T-helper 2 cell (primary cell): Measurements from ENCODE around the gene ITGB6.

Experiments used
- DNase-seq, 5 experiments: peaks; one replicate each; pipeline versions ENCODE4 v3.0.0 to v3.0.0-alpha.2; 2012 to 2022
- total RNA-seq, 2 donors: gene quantifications; one replicate each; lab custom pipeline; 2026; lab: John Stamatoyannopoulos, UW

Gene ITGB6, protein sequence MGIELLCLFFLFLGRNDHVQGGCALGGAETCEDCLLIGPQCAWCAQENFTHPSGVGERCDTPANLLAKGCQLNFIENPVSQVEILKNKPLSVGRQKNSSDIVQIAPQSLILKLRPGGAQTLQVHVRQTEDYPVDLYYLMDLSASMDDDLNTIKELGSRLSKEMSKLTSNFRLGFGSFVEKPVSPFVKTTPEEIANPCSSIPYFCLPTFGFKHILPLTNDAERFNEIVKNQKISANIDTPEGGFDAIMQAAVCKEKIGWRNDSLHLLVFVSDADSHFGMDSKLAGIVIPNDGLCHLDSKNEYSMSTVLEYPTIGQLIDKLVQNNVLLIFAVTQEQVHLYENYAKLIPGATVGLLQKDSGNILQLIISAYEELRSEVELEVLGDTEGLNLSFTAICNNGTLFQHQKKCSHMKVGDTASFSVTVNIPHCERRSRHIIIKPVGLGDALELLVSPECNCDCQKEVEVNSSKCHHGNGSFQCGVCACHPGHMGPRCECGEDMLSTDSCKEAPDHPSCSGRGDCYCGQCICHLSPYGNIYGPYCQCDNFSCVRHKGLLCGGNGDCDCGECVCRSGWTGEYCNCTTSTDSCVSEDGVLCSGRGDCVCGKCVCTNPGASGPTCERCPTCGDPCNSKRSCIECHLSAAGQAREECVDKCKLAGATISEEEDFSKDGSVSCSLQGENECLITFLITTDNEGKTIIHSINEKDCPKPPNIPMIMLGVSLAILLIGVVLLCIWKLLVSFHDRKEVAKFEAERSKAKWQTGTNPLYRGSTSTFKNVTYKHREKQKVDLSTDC
- total RNA-seq, result 0 reads per million in 2 donors

DNA sequence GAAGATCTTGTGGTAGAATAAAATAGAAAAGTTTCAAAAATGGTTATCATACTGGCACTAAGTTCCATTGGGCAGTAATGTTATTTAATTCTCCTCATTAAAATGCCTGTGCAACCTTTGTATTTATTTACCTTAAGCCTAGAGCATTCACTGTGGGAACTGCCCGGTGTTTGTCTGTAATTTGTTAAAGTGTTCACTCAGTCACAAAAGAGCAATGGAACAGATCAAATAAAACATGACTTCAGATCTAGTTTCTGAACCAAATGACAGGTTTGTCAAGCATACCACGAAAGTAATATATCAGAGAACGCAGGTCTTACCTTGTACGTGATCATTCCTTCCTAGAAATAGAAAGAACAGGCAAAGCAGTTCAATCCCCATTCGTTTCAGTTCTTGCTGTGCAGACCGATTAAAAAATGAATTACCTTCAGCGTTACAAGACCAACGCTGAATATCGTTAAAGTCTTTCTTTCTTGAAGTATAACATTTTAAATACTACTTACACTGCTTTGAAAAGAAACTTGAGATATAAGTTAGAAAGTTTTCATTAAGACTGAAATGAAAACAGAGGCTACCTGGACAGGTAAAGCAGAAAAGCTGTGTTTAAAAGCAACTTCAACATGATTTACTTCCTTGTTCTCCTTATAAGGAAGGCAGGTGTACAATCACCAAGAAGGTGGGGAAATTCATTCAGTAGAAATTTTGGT, at the start of gene ITGB6:
Gene ITGB6 (minus strand): TSS at position 590 of the 707 bp plus-strand sequence. CDS start 209 bp downstream, at position 381.
- no peak for DNase-seq

DNA sequence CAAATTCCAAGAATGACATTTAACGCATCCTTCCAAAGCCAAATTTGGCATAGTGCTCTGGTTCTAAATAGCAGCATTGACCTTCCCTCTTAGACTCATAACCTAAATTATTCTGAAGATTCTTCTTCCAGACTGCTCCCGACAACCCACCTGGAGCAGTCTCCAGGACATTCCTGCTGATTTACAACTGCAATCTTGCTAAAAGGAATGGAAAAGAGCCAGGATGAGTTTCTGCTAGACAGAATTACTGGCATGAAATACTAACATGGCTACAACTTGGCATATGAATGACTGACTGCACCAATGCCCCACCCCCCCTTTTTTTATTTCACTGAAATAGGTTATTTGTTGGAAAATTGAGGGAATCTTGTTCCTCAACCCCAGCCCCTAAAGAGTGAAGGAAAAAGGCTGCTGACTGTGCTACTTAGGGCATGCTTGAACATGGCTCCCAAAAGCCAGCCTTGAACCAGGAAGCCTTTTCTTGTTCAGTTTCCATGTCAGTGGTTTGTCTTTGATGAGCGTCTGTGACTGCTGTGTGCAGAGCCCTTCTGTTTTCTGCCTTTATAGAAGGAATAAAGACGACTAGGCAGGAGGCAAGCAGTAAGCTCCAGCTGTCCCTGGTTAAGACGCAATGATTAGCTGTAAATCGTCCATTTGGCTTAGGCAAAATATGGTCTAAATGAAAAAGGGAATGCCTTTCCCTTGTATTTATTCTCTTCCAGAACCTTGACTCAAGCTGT, 47.4 kb upstream of the ITGB6 start:
- DNase-seq, result no peak

DNA sequence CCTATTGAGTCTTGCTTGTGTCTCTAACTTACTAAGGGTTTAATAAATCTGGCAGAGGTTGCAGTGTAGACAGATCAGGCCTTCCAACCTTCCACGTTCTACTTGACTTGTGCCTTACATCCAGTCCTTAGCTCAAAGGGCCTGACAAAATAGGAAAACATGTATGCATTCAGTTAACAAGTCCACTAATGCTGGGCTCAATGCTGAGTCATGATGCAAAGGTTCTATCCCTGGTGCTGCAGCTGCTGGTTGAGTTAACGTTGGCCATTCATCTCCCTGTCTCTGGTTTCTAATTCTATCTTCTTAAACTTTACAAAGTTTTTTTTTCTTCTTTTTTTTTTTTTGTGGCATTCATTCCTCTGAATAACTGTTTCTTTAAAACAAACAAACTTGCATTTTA, 46.3 kb upstream of the ITGB6 start:
- DNase-seq, result no peak

DNA sequence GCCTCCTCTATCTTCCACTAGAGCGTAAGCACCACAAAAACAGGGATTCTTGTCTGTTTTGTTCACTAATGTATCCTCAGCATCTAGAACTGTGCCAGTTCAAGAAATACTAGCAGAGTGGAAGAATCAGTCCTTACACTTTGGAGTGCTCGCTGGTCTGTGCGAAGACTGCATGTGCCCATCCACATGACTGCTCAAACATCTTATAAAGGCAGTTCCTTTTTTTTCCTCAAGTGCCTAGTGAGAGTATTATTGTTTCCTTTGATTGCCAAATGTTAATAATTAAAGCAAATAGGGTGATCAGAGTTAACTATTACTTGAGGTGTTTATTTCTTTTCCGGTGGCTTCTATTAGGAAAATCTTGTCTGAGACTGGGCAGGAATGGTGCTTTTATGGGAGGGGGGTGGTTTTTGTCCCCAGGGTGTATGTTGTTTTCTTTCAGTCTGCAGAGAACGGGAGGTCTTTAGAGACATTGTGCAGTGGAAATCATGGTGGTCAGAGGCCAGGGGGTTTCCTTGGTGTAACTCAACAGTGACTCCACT, 45.6 kb upstream of the ITGB6 start:
- DNase-seq, result no peak

DNA sequence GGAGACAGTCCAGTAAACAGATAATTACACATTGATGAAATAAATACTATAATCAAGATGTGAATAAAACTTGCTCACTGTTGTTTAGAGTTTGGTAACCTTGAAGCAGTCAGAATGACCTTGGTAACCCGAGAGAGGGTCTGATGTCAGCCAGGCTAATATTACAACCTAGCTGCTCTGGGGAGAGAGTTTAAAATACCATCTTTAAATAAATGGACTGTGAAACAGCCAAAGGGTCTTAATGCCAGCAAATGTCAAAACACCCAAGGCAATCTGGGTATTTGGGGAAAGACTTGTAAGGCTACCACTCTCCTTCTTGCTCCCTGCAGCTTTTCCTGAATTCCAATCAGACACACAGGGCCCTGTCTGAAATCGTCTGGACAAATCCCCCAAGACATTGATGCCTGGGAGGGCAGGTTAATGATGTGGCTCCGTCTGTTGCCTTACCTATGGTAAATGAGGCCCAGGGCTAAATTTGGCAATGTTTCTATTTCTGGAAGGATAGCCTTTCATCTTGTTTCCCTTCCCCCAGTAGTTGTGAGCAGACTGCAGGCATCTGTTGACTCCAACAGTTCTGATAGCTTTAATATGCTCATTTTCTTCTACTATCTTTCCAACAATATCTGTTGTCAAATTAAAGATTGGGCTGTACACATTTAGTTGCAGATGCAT, 43.0 kb upstream of the ITGB6 start:
- no peak for DNase-seq

DNA sequence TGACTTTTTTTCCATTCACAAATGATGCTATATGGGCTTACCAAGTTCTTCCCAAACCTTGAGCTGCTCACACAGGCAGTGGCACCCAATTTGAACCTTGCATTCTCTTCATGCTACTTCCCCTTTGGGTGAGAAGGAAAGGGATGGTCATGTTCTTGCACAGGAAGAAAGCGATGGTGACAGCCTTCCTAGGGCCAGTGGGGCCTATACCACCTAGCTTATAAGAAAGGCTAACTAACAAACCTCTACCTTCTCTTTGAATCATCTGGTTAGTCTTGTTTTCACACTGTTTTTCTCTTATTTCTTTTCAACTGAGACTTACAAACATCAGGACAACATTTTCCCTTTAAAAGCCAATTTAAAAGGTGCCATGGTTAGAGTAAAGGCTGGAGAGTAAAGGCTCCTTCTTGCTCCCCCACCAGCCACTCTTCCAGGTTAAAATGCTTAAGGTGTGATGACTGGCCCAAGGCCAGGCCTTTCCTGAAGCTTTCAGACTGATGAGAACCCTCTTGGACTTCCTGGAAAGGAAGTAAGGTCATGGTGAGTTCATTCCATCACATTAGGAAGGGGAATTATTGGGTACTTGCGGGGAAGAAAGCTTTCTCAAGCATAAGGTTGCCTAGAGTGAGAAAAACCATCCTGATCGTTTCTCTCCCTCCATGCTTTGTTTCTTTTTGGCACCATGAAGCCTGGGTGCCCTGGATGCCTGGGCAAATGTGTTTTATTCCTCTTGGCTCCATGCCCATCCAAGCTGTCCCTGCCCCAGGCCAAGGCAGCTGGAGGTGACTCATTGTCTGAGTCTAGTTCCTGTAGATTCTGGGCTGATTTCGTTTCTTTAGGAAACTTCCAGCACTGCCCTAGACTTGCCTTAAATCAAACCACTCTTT, 41.4 kb upstream of the ITGB6 start:
- no peak for DNase-seq

DNA sequence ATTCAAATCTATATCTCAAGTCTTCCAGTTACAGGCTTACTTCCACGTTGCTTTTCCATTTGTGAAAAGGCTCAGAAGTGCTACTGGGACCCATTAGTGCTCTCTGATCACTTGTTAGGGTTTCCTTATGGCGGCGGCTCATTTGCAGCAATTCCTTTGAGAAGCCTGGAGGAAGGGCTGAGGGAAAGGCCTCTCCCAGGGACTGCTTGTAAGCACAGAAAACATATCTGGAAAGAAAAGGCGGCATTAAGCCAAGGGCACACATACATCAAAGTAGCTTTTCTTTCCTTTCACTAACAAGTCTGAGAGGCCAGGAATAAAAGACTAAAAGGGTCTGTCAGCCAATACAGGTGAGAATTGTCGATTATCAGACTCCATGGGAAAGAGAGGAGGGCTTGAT, 39.4 kb upstream of the ITGB6 start:
- DNase-seq, result no peak

DNA sequence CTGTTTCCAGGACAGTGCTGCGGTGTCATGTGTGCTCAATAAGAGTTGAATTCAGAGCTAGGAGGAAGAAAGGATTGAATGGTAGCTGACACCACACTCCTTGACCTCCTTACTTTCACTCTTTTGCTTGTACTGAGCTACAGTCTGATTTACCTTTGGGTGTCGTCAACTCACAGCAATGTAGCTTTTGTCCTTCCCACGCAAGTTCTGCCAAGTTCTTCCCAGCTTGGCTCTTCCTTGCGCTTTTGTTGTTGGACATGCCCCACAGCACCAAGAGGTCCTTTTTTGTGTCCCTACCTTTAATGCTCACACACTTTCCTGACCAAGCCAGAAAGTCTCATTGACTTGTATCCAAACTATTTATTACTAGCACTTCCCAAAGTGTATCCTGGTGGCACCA, 38.3 kb upstream of the ITGB6 start:
- DNase-seq, result no peak

DNA sequence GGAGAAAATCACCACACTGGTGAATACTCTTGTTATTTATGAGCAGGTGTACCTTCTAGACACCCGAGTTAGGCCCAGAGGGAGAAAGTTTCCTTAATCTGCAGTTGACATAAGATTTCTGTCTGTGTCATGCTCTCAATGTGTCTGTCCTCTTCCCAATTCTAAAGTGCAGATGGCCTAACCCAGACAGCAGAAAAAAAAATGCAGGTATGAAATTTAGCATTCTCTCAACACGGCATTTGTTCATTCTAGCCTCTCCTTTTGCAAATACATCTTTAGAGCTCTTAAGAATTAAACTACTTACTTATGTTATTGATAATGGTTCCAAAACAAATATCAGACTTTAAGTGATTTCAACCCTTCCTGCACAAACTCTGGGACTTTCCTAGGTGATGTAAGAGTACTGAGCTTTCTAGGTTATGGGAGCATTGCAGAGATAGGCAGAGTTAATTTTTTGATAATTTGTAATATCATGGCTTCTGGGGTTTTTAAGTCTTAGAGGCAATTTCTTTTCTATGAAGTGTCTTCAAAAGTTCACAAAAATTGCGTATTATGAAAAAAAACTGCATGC, 32.9 kb upstream of the ITGB6 start:
- no peak for DNase-seq

DNA sequence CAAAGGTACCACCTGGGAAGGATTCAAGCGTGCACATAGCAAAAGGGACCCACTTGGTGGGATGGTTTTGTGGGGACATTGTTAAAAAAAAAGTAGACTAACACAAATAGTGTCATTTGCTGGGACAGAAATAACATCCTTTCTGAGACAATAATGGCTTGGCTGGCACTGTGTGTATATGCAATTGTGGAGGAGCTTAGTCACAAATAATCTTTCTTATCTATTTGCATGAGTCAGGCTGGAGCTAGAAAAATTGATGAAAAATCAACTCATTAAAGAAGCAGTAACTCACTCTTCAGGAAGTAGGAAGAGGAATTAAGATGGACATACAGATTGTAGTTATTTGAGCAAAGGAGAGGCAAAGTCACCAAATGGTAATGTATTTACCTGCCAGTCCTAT, 29.5 kb upstream of the ITGB6 start:
- DNase-seq, result no peak

DNA sequence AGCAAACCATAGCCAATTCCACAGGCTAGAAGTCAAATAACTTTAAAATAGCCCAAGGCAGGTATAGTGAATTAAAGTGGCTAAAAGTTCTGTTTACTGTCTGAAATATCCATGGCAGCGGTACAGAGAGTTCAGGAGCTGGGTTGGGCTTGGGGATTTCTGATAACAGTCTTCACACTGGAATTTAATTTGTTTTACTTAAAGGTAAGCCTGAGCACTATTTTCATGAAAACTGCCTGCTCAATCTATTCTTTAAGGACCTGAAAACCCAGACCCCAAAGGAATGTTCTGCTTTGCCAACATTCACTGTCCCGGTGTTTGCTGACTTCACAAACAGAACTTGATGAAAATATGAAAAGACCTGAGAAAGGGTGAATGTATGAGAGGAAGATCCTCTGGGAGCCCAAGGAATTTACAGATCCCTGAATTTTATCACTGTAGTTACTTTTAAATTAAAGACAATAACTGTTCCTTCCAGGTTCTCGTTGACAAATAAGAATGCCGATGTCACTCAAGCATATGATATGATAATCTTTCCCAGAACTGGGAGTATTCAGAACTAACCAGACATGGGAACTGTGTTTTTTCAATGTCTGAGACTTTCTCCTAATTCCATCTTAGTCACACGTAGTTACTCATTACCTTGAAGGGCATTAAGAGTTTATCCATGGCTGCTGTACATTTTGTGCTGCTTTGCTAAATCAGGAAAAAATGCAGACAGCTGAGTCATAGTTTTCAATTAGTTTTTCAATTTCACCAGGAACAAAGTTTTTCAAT, 28.3 kb upstream of the ITGB6 start:
- no peak for DNase-seq

DNA sequence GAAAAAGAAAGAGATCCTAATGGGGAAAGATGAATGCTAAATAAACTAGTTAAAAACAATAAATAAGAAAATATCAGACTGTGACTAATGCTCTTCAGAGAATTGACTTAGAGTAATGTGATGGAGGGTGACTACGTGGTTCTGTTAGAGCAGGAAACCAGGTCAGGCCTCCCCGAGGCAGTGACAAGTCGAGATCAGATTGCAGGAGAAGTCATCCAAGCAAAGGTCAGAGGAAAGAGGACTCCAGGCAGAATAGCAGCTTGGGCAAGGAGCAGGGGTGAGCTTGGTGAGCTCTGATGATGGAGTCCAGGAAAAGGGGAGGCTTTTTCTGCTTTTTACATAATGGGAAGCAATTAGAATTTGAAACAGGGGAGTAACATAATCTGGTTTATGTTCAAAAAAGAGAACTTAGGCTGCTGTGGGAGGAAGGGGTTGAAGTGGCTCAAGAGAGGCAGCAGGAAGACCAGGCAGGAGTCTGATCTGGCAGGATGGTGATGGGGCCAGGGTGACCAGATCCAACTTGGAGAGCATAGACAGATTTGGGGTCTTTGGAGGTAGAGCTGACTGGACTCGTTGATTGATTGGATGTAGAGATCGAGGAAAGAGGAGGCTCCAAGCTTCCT, 27.3 kb upstream of the ITGB6 start:
- no peak for DNase-seq

DNA sequence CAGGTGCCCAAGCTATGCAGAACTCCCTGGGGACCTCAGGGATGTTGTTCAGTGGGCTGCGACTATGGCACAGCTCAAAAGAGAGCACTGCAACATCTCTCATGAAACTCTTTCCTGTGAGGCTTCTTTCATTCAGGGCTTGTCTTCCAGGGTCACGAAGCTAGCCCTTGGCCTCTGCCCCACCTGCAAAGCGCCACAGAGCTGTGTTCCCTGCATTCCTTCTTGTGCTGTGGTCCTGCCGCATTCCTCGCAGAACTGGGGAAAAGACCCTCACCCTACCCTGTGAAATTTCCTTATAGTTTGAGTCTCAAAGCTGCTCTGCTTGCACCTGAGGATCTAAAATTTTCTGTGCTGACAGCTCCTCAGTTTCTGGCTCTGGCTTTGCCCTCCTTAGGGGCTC, 26.3 kb upstream of the ITGB6 start:
- DNase-seq, result no peak

DNA sequence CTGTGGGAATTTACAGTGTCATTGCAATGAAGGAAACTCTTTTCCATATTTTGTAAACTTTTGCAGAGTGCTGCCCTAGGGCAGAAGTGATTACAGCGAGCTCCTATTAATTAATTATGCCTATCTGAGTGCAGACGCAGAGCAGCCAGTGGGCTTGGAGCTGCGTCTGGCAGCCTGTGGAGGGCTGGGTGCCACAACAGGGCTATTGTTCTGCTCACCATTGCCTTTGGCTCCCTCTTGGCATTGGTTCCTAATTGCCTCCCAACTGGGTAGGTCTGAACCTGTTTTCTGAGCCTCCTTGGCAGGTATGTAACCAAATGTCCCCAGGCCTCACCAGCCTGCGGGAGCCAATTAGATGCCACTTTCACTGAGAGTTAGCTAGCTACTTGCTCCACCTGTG, 25.6 kb upstream of the ITGB6 start:
- DNase-seq, result no peak

DNA sequence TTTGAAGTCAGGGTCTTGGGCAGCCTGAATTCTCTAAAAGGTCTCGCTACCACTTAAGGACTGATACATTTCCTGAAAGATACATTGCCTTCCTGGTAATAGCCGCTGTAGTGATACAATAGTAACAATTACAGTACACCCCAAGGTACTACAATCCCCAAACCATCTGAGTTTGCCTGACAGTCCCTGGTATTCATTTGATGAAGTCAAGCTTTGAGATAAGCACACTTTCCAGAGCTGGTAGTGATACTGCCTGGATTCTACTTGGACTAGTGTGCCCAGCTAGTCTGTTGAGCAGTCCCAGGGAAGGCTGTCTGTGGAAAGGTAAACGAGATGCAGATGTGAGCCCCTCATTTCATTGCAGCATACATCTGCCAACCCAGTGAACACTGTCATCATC, 24.4 kb upstream of the ITGB6 start:
- no peak for DNase-seq

DNA sequence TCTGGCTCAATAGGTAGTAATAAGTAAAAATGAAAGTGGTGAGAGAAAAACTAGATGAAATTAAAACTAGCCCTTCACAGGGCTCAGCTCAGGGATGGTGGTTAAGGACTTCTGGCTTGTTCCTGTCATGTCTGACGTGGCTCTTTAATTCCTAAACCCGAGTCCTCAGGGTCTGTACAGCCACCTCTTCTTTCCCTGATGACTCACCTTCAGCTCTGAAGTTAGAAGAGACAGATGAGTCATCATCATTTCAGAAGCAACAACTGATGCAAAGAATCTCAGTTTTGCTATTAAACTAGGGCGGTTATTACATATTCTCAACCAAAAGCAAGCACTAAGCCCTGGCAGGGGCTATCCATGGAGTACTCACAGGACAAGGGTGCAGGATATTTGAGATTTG, 24.0 kb upstream of the ITGB6 start:
- DNase-seq, result peak in 1 of 5 experiments; percentile 82

DNA sequence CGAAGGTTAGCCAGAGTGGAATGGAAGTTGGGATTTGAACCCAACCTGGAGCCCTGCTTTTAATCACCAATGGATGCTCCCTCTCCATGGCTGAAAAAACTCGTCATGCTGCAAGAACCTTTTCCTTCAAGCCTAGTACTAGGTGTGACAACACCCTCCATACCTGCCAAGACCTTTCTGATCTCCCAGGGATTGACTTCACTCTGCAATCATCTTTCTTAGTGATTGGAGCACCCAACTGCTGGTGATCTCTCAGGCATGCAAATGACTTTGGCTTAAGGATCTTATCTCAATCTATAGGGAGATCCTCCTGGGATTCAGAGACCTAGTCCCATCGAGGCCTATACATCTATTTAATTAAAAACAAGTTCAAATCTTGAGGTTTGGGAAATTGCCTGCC, 23.5 kb upstream of the ITGB6 start:
- no peak for DNase-seq

DNA sequence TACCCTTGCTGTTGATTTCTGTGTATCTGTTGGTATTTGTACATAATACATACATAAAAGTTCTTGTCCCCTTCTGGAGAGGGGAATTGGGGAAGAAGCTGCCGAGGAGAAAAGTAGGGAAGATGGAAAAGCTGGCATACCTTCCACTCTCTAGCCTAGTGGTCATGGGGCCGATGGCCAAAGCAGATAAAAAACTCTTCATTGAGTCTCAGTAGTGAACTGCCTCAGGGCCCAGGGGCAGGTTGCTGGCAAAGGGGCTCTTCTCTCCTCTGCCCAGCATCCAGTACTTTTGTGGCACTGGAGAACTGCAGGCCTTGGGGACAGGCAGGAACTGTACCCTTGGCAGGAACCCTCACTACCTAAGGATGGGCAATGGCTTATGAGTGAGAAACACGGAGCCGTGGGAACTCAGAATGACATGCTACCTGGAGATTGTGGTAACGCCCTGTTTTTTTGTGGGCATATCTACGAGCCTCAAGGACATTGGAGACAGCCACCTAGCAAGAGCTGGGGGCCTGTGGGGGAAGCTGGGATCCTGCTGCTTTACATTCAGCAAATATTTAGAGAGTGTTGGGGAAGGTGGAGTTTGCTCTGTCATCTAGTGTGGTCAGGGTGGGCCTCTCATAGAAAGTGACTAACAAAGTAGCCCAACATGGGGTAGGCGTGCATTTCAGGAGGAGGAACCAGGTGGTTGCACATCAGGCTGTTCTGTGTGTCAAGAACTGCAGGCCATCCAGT, 22.6 kb upstream of the ITGB6 start:
- DNase-seq, result no peak
